ENCODE data around the gene BICRA.
A peak's percentile ranks its signal among the peaks of the same experiment; 100 is the strongest.
"Not testable (repeated sequence)": the region's sequence is repeated elsewhere in the genome, so short reads cannot be mapped to it uniquely, and the experiment has no call there.

BICRA gene

GRCh38 chr19:47608969-47609905, at the start of gene BICRA:
TSS of gene BICRA (plus strand) at chr19:47609134. CDS start at chr19:47673575, 64,441 bp downstream.
- DNase-seq: peak; percentile 91

GRCh38 chr19:47560999-47561398, 47.9 kb upstream of the BICRA start:
- DNase-seq: no peak

GRCh38 chr19:47561440-47562057, 47.4 kb upstream of the BICRA start:
- no peak for DNase-seq

GRCh38 chr19:47564081-47564480, 44.9 kb upstream of the BICRA start:
- no peak for DNase-seq

GRCh38 chr19:47569331-47569730, 39.6 kb upstream of the BICRA start:
- DNase-seq: no peak

GRCh38 chr19:47572635-47573034, 36.3 kb upstream of the BICRA start:
- no peak for DNase-seq

- peak; percentile 27 for DNase-seq
Observed at GRCh38 chr19:47573071-47574026, 35.6 kb upstream of the BICRA start, which contains the start of gene ZNF541. TSS of gene ZNF541 (minus strand) at chr19:47573148. CDS start at chr19:47555856, 17,292 bp downstream.

GRCh38 chr19:47580397-47580796, 28.5 kb upstream of the BICRA start:
- DNase-seq: no peak

GRCh38 chr19:47581605-47582319, 27.2 kb upstream of the BICRA start:
- no peak for DNase-seq

- DNase-seq: no peak
Observed at GRCh38 chr19:47582320-47582909, 26.5 kb upstream of the BICRA start.

- DNase-seq: not testable (repeated sequence)
Observed at GRCh38 chr19:47583161-47583560, 25.8 kb upstream of the BICRA start.

GRCh38 chr19:47587295-47587694, 21.6 kb upstream of the BICRA start:
- no peak for DNase-seq

GRCh38 chr19:47589824-47590223, 19.1 kb upstream of the BICRA start:
- no peak for DNase-seq

- DNase-seq: no peak
Observed at GRCh38 chr19:47593860-47594259, 15.1 kb upstream of the BICRA start.

GRCh38 chr19:47595944-47596343, 13.0 kb upstream of the BICRA start:
- no peak for DNase-seq

- peak; percentile 40 for DNase-seq
Observed at GRCh38 chr19:47598407-47599349, 10.3 kb upstream of the BICRA start.

GRCh38 chr19:47599671-47600245, 9.2 kb upstream of the BICRA start:
- not testable (repeated sequence) for DNase-seq

- DNase-seq: peak; percentile 100
Observed at GRCh38 chr19:47600246-47601179, 8.4 kb upstream of the BICRA start.

Data from NCI-H82 (cell line).